Stimulated activated CD4-positive, alpha-beta T cell treated with anti-CD3 and anti-CD28 coated beads, TNF-alpha, amount 100 ng/mL, for 4 hours (primary cell): ENCODE data around the gene CYB5RL.
"Not testable (repeated sequence)": the region's sequence is repeated elsewhere in the genome, so short reads cannot be mapped to it uniquely, and the experiment has no call there.

Source experiments
- DNase-seq, 3 experiments: peaks; one replicate each; pipeline ENCODE4 v3.0.0-alpha.2; 2020; ENCODE audit warnings: low read depth in 3 of 3

Gene CYB5RL, protein sequence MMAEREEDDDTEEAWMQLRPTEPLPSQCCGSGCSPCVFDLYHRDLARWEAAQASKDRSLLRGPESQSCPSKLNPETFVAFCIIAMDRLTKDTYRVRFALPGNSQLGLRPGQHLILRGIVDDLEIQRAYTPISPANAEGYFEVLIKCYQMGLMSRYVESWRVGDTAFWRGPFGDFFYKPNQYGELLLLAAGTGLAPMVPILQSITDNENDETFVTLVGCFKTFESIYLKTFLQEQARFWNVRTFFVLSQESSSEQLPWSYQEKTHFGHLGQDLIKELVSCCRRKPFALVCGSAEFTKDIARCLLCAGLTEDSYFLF

DNA sequence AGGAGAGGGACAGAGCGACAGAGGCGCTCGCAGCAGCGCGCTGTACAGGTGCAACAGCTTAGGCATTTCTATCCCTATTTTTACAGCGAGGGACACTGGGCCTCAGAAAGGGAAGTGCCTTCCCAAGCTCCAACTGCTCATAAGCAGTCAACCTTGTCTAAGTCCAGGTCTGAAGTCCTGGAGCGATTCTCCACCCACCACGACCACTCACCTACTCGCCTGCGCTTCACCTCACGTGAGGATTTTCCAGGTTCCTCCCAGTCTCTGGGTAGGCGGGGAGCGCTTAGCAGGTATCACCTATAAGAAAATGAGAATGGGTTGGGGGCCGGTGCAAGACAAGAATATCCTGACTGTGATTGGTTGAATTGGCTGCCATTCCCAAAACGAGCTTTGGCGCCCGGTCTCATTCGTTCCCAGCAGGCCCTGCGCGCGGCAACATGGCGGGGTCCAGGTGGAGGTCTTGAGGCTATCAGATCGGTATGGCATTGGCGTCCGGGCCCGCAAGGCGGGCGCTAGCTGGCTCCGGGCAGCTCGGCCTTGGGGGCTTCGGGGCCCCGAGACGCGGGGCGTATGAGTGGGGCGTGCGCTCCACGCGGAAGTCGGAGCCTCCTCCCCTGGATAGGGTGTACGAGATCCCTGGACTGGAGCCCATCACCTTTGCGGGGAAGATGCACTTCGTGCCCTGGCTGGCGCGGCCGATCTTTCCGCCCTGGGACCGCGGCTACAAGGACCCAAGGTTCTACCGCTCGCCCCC lies at the start of gene CYB5RL, which contains the start of gene MRPL37:
CYB5RL (minus strand) TSS at position 266 of the 754 bp plus-strand sequence. CDS start 4,414 bp downstream, outside the sequence.
MRPL37 (plus strand) TSS at position 403 of the 754 bp plus-strand sequence; CDS start at position 480, 77 bp downstream.
- DNase-seq, result peak; percentile 71 to 84 (median 79)

DNA sequence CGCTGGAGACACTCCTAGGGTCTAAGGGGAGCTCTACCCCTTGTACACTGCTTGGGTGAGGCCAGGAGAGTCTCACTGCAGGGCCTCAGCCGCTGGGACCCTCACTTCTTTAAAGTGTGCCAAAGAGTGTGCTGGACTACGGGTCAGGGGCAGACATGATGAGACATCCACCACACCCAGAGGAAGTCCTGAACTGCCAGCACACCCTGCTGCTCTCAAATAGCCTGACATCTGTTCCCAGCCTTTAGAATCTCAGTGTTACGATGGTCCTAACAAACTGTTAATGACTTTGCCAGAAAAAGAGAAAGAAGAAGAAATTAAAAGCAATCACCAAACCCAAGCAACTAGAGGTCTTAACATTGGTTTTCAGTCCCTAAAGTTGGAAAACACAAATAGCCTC lies 49.1 kb upstream of the CYB5RL start:
- DNase-seq, result no peak

DNA sequence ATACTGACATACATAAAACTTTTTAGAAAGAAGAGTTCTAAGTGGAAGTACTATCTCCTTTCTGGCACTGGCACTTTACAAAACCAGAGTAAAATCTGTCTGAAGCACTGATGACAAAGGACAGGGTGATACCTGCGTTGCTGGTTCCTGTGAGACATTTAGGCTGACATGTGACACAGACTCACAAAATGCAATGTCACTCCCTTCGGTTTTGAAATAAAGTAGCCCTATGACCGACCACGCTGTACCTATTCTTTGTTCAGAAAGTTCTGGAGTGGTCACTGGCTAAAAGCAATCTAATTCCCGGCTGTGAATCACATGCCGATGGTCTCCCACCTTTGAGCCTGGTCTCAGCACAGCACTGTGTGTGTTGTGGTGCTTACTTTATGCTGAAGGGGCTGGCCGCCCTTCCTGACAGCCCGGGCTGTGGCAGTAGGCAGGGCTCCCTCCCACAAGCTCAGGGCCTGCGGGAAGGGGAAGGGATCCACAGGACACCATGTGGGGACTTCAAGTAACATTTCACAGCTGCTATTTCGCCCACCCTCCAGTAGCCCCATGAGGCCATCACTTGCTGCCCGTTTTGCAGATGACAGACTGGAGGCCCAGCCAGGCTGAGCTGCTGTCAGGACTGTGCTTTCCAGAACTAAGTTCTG lies 48.2 kb upstream of the CYB5RL start:
- DNase-seq, result no peak

DNA sequence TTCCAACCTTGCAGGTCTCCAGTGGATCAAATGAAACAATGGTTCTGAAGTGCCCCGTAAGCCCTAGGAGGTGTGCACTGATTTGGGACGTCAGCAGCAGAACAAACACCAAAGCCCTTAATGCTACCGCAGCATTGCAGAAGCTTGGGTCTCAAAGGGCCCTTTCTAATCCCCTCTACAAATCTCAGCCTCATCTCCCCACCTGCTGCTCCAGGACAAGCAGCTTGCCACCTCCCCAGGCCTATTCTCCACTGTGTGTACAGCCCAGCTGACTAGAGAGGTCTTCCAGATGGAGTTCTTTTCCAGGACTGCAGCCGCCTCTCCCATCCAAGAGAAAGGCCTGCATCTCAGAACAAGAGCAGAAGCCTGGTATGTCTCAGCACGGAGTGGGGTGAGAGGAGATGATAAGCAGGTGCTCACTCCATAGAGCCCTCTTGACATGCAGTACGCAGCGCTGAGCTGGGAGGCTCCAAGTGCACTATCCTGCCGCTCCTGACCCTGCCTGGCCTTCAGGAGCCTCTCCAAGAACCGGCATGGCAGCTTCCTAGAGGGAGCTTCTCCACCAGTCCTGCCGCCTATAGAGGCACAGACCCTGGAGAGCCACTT lies 46.4 kb upstream of the CYB5RL start:
- no peak for DNase-seq

DNA sequence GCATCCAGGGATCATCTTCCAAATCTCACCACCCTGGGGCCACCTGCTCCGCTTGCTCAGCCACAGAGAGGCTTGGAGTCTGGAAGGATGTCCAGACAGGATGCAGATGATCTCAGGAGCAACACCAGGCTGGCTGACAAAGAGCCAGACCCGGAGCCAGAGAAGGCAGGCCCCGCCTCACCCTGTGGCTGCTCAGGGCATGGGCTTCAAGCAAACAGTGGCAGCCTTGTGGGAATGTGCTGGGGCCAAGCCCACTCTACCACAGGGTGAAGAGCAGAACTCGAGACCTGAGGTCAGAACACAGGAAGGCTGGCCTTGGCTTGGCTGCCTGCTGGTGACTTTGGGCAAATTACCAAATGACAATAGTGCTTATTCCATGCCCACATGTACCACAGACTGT lies 45.7 kb upstream of the CYB5RL start:
- DNase-seq, result no peak

DNA sequence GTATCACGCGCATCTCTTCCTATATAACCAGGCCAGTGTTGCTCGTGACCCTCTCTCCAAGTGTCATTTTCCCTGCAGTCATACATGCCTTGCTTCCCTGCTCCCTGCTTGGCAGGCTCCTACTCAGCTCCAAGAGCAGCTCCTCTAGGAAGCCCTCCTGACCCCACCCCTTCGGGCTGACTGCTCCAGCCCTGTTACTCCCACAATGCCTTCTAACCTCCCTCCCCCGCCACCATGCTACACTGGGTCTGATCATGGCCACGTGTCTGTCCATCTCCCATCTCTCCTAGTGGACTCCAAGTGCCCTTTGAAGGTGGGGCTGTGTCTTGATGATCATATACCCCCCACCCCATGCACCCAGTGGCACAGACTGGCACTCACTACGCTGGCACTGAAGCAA lies 44.8 kb upstream of the CYB5RL start:
- DNase-seq, result no peak

DNA sequence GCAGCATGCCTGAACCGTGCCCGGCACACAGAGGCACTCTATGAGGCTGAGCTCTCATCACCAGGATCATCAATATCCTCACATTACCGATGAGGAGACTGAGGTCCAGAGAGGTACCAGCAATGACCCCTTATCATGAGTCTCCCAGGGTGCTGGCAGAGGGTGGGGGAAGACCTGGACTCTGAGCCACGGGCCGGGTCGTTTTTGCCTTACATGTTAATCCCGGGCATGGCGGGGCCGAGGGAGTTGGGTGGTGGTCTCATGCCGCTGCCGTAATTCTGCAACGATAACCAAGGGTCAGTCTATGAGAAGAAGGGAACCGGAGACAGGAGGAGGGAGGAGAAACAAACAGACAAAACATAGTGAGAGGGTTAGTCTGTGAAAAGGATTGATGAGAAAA lies 43.2 kb upstream of the CYB5RL start:
- no peak for DNase-seq

DNA sequence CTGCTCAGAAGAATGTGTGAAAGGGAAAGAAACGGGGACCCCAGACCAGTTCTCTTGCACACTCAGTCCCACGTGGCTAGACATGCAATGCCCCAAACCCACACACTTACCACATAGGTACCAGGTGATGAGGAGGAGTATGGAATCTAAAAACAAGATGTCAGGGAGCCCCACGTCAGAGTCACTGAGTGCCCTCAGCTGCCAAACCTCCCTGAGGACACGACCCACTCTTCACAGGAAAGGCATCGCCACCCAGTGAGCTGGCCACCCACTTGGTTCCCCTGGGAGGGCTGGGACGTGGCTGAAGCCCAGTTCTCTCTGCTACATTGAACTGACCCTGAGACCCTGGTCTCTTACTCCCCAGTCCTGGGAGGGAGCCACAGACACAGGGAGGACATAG lies 41.5 kb upstream of the CYB5RL start:
- no peak for DNase-seq

DNA sequence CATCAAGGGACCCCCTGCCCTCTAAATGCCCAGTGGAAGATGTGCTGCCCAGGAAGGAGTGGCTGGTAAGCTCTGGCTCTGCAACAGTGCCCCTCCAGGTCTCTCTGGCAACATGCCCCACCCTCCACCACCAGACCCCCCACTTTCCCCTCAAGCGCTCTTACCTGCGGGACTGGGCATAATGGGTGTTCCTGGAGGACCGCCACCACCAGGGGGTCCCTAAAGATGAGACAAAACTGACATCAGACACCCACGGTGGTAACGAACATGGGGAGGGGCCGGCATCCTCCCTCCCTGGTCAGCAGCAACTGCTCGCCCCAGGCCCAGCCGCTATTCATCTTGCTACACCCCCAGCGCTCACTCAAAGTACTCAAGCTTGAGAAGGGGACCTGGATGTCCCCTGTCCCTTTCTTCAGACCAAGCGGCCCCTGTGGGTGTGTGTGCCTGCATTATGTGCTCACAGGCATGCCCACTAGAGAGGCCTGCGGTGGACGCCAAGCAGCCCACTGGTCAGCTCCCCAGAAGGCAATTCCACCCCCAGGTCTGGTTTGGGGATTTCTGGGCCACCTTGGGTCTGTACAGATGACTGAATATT lies 41.0 kb upstream of the CYB5RL start:
- no peak for DNase-seq

DNA sequence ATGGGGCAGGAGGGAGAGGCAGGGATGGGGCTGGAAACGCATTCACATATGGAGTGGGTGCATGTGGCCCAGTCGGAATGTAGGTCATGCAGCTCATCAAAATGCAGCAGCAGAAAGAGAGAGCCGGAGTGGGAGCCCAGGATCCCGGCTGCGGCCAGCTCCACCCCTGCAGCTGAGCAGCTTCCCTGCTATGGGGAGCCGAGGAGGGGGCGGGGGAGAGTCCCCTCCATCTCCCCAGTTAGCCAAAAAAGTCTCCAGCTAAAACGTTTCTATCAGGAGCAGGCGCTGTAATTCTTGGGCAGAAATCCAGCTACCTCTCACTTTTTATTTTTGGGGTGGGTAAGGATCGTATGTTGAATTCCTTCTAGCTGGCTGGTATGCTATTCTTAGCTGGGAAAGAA lies 39.8 kb upstream of the CYB5RL start:
- DNase-seq, result no peak

DNA sequence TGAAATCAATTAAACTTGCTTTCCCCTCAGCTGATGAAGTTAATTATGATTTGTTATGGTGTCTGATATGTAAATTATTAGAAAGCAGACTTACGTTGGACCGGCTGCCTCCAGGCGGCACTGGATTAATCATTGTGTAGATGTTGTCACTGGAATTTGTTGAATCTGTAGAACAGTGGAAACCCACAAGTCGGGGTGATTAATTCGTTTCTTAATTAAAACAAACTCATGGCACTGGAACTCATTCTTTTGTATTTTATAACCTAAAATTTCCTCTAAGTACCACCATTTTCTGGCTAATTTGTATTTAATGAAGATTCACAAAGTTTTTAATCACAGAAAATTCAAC lies 39.2 kb upstream of the CYB5RL start:
- no peak for DNase-seq

DNA sequence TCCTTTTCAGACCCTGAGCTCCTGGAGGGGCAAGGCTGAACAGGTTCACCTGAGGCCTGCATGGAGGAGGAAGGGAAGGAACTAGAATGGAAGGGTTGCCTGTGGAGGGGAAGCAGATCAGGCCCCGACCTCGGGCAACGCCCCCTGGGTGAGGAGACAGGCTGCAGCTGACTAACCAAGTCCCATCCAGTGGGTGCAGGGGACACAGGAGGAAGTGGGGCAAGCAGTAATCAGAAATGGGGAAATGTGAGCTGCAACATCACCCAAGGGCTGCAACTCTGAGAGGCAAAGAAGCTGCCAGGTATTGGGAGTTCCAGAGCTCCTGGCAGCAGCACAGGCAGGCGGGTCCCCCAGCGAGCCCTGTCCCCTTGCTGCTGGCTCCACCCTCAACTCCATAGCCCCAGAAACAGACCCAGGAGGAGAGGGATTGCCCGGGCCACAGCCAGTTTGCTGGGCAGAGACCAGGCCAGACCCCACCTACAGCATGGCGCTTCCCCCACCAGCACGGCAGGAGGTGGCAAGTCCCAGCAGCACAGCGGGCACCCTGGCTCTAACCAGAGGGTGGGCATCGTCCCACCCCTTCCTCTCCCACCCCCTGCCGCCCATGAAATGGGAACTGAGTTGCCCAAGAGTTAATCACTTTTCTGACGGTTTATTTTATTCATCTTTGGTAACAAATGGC lies 38.7 kb upstream of the CYB5RL start:
- no peak for DNase-seq

DNA sequence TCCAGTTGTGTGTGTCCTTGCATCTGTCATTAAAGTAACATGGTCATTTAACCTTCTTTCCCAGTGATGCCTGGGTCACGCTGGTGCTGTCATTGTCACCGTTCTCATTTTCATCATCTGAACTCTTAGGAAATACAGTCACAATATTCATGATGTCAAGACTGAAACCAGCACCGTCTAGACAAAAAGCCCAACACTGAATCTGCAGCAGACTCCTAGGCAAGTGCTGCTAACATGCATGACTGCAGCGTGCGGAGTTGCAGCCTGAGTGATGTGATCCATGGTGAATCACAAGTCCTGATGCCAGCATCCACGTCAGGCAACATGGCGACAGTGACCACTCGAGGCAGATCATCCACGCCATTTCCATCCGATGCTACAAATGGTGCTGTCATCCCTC lies 37.8 kb upstream of the CYB5RL start:
- no peak for DNase-seq

DNA sequence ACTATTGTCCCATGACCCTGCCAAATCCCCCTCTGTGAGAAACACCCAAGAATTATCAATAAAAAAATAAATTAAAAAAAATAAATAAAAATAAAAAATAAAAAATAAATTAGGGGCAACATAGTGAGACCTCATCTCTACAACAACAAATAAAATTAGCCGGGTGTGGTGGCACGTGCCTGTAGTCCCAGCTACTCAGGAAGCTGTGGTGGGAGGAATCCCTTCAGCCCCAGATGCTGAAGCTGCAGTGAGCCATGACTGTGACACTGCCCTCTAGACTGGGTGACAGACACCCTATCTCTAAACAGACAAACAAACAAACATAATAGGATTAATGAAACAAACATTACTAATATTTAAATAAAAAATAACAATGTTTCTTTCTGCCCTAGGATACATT lies 34.5 kb upstream of the CYB5RL start:
- no peak for DNase-seq

DNA sequence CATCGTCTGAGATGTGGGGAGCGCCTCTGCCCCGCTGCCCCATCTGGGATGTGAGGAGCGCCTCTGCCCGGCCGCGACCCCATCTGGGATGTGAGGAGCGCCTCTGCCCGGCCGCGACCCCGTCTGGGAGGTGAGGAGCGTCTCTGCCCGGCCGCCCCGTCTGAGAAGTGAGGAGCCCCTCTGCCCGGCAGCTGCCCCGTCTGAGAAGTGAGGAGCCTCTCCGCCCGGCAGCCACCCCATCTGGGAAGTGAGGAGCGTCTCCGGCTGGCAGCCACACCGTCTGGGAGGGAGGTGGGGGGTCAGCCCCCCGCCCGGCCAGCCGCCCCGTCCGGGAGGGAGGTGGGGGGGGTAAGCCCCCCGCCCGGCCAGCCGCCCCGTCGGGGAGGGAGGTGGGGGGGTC lies 33.4 kb upstream of the CYB5RL start:
- DNase-seq, result not testable (repeated sequence)

DNA sequence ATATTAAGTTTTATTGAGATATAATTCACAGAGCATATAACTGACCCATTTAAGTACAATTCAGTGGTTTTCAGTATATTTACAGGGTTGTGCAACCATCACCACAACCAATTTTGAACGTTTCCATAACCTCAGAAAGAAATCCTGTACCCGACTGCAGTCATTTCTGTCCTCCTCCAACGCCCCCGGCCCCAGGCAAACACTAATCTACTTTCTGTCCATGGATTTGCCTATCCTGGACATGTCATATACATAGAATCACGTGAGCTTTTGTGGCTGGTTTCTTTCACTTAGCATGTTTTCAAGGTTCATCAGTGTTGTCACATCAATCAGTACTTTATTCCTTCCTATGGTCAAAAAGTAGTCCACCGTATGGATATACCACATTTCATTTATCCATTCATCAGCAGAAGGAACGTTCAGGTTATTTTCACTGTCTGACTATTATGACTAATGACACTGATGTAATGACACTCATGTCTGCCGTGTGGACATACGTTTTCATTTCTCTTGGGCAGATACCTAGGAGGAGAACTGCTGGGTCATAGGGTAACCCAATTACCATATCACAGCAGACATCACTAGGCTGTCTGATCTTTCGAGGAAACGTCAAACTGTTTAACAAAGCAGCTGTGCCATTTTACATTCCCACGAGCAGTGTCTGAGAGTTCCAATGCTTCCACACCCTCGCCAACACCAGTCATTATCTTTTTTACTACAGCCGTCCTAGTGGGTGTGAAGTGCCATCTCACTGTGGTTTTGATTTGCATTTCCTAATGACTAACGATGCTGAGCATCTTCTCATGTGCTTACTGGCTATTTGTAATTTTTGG lies 30.9 kb upstream of the CYB5RL start:
- DNase-seq, result no peak

DNA sequence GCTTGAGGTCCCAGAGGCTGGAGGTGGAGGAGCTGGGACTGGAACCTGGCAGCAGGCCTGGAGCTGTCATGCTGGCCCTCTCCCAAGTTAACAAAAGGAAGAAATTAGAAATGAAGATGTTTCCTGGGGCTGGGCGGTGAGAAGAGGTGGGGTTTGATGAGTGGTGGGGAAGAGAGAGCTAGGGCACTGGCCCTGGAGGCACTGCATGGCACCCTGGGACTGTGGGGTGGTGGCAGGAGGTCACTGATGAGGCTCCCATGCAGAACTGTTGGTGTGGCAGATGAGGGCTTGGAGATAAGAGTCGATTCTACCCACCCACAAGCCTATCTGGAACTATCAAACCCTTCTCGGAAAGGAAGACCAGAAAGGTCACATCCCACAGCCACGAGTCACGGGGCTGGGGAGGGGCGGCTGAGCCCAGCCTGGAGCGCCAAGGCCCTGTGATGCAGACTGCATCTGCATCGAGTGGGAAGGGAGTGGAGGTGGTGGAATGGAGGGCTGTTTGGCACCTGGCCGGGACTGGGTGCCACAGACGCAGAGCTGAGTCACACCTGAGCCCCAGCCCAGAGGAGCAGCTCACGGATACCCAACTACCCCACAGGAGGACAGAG lies 29.6 kb upstream of the CYB5RL start:
- DNase-seq, result peak in 1 of 3 experiments; percentile 5

DNA sequence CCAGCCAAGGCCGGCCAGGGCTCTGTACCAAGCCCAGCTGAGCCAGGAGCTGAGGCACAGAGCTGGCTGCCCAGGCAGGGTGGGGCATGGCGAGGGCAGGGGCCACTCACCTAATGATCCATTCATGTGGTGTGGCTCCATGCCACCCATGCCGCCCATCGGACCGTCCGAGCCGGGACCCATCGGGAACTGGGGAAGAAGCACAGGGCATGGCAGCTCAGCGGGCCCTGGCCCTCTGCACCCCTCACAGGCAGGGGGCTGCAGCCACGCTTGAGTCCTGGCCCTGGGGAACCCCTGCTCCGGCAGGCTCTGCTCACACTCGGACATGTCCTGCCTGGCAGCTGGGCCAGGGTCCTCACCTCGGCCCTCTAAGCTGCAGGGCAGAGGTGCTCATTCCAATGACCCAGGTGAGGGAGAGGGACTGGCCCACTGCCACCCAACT lies 28.8 kb upstream of the CYB5RL start:
- DNase-seq, result no peak

DNA sequence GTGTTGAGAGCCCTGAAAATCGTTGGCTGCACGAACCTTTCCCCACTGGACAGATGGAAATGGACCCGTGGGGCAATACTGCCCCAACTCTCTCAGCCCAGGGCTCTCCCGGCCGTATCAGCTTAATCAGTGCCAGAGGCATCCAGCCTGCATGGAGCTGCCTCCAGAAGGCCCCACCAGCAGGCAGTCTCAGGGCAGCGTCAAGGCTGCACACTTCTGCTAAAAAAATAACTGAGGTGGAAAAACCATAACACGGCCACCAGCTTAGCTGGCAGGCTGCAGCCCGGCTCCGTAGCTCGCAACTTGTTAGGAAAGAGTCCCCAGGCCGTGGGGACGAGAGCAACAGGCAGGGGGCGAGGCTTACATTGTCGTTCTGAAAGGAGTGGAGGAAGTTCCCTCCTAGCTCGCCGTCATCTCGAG lies 28.1 kb upstream of the CYB5RL start:
- DNase-seq, result no peak

DNA sequence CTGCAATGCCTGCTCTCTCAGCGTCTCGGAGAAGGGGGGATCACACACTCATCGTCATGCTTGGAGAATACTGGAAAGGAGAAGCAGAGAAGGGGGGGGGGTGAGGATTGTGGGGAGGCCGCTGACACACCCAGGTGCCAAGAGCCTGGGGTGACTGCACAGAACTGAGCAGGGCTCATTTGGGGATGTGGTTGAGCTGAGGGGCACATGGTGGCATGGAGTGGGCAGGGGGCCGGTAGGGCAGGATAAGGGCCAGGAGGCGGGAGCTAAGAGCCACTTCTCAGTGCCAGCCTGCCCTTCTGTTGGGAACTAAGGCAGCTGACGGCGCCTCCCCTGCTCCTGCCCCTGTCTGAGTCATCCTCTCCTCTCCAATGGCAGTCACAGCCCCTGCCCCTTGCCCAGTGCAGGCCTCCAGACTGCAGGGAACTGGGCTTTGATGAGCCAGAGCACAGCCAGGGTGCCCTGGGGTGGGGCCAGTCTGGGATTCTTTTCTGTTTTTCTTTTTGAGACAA lies 27.3 kb upstream of the CYB5RL start:
- no peak for DNase-seq
